IPS DF 6.9 (cell line): ENCODE results near the gene FNIP2.
"Not testable (repeated sequence)": the region's sequence is repeated elsewhere in the genome, so short reads cannot be mapped to it uniquely, and the experiment has no call there.

Source experiments
- DNase-seq: peaks from one replicate; pipeline ENCODE4 v3.0.0-alpha.2; 2013; ENCODE audit warnings: low read depth, low spot score
- H3K27ac ChIP-seq: one replicate; pipeline ENCODE4 v1.5.1; 2013; ENCODE audit warnings: low read length, control low read depth
- H3K27me3 ChIP-seq: 2 replicates; pipeline ENCODE4 v1.6.1; 2013; ENCODE audit warnings: mild to moderate bottlenecking, low read length; ENCODE audit not compliant: control insufficient read depth, insufficient read depth
- H3K36me3 ChIP-seq: 2 replicates; pipeline ENCODE4 v1.6.1; 2013; ENCODE audit warnings: low read length; ENCODE audit not compliant: control insufficient read depth, insufficient read depth
- H3K4me1 ChIP-seq: 2 replicates; pipeline ENCODE4 v1.6.1; 2013; ENCODE audit warnings: low read length; ENCODE audit not compliant: control insufficient read depth, insufficient read depth
- H3K4me3 ChIP-seq: 2 replicates; pipeline ENCODE4 v1.5.1; 2013; ENCODE audit warnings: mild to moderate bottlenecking, low read length
- H3K9me3 ChIP-seq: 2 replicates; pipeline ENCODE4 v1.6.1; 2013; ENCODE audit warnings: low read length, inconsistent platforms; ENCODE audit not compliant: control insufficient read depth, insufficient read depth
- WGBS: extraction: QIAGEN DNeasy Blood & Tissue Kit; methylation state at CpG from one replicate; pipeline ENCODE4 v1.1.7; 2013; ENCODE audit warnings: mixed read lengths, missing lambda C conversion rate; ENCODE audit not compliant: insufficient read length, insufficient coverage; 5-methylcytosine and 5-hydroxymethylcytosine counted together

The FNIP2 gene

DNA sequence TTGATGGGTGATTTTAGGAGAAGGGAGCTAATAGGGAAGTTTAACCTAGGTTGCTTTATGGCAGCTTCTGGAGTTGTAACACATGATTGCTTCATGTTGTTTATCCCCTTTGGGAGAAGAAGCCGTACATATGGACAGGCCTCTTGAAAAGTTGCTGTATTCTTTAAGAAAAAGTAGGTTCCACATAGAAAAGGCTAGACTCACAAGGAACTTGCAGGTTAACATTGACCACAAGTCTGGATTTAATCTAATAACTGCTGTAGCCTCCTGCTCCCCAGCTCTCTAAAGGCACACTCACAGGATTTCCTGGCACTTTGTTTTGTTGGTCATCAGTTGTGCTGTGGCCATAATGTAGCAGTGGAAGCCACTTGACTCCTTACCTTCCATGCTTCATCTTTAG lies 19.7 kb downstream of the FNIP2 start:
- no CpG with 5 or more reads among the region's 1 CpG for WGBS
- Histone ChIP-seq H3K36me3 (no peaks in the 10 kb centered on the region), H3K27me3 (no peaks in the 10 kb centered on the region), H3K4me3 (no peak overlapping the region), H3K9me3 (no peaks in the 10 kb centered on the region), H3K4me1 (peaks cover under 1% of the 10 kb centered on the region), H3K27ac (no peak overlapping the region)
- DNase-seq: no peak

GRCh38 chr4:158789853-158790252 lies 21.0 kb downstream of the FNIP2 start:
- Histone ChIP-seq H3K4me1 (no peaks in the 10 kb centered on the region; the same call in 1 of the 2 replicates), H3K4me3 (no peak overlapping the region), H3K36me3 (no peaks in the 10 kb centered on the region), H3K27me3 (no peaks in the 10 kb centered on the region), H3K27ac (no peak overlapping the region), H3K9me3 (no peaks in the 10 kb centered on the region)
- no CpG with 5 or more reads among the region's 8 CpGs for WGBS
- no peak for DNase-seq

- Histone ChIP-seq H3K27ac (no peak overlapping the region), H3K9me3 (no peaks in the 10 kb centered on the region), H3K4me1 (no peaks in the 10 kb centered on the region; the same call in 1 of the 2 replicates), H3K4me3 (no peak overlapping the region), H3K27me3 (no peaks in the 10 kb centered on the region), H3K36me3 (no peaks in the 10 kb centered on the region)
- WGBS: no CpG with 5 or more reads among the region's 1 CpG
- no peak for DNase-seq
Measured at GRCh38 chr4:158793021-158793420, 24.2 kb downstream of the FNIP2 start.

DNA sequence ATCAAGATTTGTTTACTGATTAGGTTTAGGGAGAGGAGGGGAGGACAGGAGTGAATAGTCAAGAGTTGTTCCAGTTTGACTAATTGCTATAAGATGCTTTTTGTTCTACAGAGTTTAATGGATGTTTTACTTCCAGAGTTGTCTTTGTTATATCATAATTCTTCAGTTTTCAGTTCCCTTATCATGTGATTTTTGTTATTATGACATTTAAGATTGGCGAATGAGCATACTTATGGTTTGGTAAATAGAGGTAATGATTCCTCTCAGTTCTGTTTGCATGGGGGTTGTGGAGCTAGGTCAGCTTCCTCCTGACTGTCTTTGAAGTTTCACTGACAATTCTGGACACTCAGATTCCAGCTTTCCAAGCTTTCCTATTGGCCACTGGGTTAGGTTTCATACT lies 24.6 kb downstream of the FNIP2 start:
- not testable (repeated sequence) for H3K27me3 ChIP-seq, H3K9me3 ChIP-seq, H3K4me1 ChIP-seq, DNase-seq, H3K4me3 ChIP-seq, H3K27ac ChIP-seq, H3K36me3 ChIP-seq
- no CpG with 5 or more reads among the region's 1 CpG for WGBS

GRCh38 chr4:158796370-158797140 lies 27.7 kb downstream of the FNIP2 start:
- no peak for DNase-seq
- no CpG with 5 or more reads among the region's 7 CpGs for WGBS
- Histone ChIP-seq H3K4me1 (no peaks in the 10 kb centered on the region; the same call in 1 of the 2 replicates), H3K4me3 (no peak overlapping the region), H3K27ac (no peak overlapping the region), H3K9me3 (no peaks in the 10 kb centered on the region), H3K36me3 (no peaks in the 10 kb centered on the region), H3K27me3 (no peaks in the 10 kb centered on the region)

DNA sequence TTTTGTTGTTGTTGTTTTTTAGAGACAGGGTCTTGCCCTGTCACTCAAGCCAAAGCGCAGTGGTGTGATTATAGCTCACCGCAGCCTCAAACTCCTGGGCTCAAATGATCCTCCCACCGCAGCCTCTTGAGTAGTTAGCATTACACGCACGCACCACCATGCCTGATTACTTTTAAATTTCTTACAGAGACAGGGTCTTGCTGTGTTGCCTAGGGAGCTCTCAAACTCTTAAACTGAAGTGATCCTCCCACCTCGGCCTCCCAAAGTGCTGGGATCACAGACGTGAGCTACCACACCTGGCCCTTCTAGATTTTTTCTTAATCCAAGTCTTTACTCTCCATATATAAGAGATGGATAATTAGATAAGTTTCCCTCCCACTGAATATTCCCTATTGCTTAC lies 29.2 kb downstream of the FNIP2 start:
- Histone ChIP-seq H3K4me3 (no peak overlapping the region), H3K4me1 (no peaks in the 10 kb centered on the region; the same call in 1 of the 2 replicates), H3K27ac (no peak overlapping the region), H3K9me3 (no peaks in the 10 kb centered on the region), H3K36me3 (no peaks in the 10 kb centered on the region), H3K27me3 (no peaks in the 10 kb centered on the region)
- DNase-seq: no peak
- no CpG with 5 or more reads among the region's 7 CpGs for WGBS

DNA sequence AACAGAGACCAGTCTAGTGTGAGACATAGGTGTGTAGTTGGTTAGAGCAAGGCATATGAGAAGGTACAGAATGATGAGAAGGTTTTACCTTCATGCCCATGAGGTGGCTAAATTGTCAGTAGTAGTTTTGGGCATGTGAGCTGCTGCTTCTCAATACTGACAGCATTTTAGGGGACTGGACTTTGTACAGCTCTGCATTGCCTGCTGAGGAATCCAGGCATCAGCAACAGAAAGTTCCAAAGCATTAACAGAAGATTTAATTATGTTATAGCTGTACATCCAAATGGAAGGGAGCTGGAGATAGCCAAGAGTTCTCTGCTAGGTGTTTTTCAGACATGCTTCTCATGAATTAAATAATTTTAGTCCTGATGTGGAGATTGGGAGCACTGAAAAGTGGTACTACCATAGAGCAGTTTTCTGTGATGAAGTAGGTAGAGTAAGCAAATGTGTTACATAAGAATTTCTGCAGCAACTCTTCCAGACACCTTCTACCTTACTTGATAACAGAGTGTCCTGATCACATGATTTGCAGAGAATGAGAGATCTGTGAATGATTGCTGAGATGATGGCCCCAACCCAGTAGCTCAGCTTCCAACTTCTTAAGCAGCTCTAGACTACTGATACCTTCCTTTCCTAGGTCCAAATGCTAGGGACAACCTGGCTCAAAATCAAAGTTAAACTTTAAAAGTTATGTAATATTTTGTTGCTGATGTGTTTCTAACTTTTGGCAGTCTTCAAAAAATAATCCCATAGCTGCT lies 30.4 kb downstream of the FNIP2 start:
- H3K27me3 ChIP-seq: no peaks in the 10 kb centered on the region
- DNase-seq: no peak
- H3K27ac ChIP-seq: no peak overlapping the region
- no peaks in the 10 kb centered on the region; the same call in 1 of the 2 replicates for H3K4me1 ChIP-seq
- no peak overlapping the region for H3K4me3 ChIP-seq
- H3K9me3 ChIP-seq: no peaks in the 10 kb centered on the region
- no peaks in the 10 kb centered on the region for H3K36me3 ChIP-seq

DNA sequence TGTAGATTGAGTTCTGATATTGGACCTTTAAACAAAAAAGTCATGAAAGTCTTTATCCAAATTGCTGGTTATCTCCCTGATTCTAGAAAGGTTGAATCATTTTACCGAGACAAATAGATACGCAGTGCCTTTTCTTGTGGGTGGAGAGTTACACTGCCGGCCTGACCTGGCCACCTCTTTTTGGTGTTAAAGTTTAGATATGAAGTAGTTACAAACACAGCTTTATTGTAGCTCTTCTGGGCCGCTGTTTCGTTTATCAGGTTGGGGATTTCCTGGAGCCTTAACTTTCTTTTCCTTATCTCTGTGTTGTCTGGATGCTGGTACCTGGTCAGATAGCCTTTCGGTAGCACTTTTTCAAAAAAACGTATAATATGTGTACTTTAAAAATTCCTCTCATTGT lies 31.0 kb downstream of the FNIP2 start:
- Histone ChIP-seq H3K27me3 (no peaks in the 10 kb centered on the region), H3K27ac (no peak overlapping the region), H3K4me1 (no peaks in the 10 kb centered on the region; the same call in 1 of the 2 replicates), H3K9me3 (no peaks in the 10 kb centered on the region), H3K36me3 (no peaks in the 10 kb centered on the region), H3K4me3 (no peak overlapping the region)
- no peak for DNase-seq
- no CpG with 5 or more reads among the region's 7 CpGs for WGBS

DNA sequence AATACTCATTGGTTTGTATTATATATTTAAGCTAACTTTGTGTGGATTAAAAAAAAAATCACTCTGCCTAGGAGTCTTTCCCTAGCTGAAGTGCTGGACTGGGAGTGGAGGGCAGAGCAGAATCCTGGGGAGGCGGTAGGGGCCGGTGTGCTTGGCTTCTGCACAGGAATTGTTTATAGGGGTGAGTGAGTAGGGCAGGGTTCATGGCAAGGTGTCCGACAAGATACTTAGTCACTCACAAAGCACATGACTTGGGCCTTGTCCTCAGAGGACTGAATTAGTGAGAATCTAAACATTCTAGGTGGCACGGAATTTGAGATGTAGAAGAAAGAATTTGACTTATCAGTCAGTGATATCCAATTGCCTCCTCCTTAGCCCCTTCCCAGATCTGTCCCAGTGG lies 32.2 kb downstream of the FNIP2 start:
- Histone ChIP-seq H3K36me3 (no peaks in the 10 kb centered on the region), H3K27ac (no peak overlapping the region), H3K4me1 (no peaks in the 10 kb centered on the region), H3K4me3 (no peak overlapping the region), H3K9me3 (no peaks in the 10 kb centered on the region), H3K27me3 (no peaks in the 10 kb centered on the region)
- WGBS: no CpG with 5 or more reads among the region's 4 CpGs
- DNase-seq: no peak

- no peaks in the 10 kb centered on the region for H3K9me3 ChIP-seq
Measured at GRCh38 chr4:158801677-158802076, 32.9 kb downstream of the FNIP2 start.

More at GRCh38 chr4:158801677-158802076, 32.9 kb downstream of the FNIP2 start:
- WGBS: no CpG with 5 or more reads among the region's 3 CpGs
- Histone ChIP-seq H3K4me3 (no peak overlapping the region), H3K27me3 (no peaks in the 10 kb centered on the region), H3K4me1 (no peaks in the 10 kb centered on the region), H3K27ac (no peak overlapping the region), H3K36me3 (no peaks in the 10 kb centered on the region)
- DNase-seq: no peak
